Measurements from ENCODE around the gene RFX4. TPM values are rescaled to one million over a fixed set of nuclear protein-coding genes. Genes with fewer than 3 reads are reported as not detected.

RFX4 gene
- total RNA-seq, 6 donors from 2014 or later: not detected

- no peaks in the 10 kb centered on the region for H3K27me3 ChIP-seq
- 84 to 87% methylated on average over 4 to 6 of the region's 6 CpGs for WGBS, 2 donors
- no peaks in the 10 kb centered on the region for H3K4me1 ChIP-seq
- TF ChIP-seq POLR2A (IDR thresholded peaks at IDR 0.05): no peak
- no peaks in the 10 kb centered on the region for H3K9me3 ChIP-seq
- no peak overlapping the region for H3K27ac ChIP-seq
- no peaks in the 10 kb centered on the region for H3K36me3 ChIP-seq
- DNase-seq: no peak
- no peak overlapping the region for H3K4me3 ChIP-seq
- no peak for ATAC-seq (ENCODE audit: low FRiP score in 2 of 2)
These were observed 110.4 kb downstream of the RFX4 start for GRCh38 chr12:106692896-106693820.

GRCh38 chr12:106696071-106696470 lies 113.3 kb downstream of the RFX4 start:
- no peaks in the 10 kb centered on the region for H3K4me1 ChIP-seq
- no peak overlapping the region for H3K27ac ChIP-seq
- H3K36me3 ChIP-seq: no peaks in the 10 kb centered on the region
- WGBS, 2 donors: 78 to 97% methylated on average over 5 to 6 of the region's 6 CpGs
- no peak for TF ChIP-seq EP300 (IDR thresholded peaks at IDR 0.05)
- TF ChIP-seq POLR2AphosphoS5 (IDR thresholded peaks at IDR 0.05): no peak
- no peak for TF ChIP-seq CTCF (IDR thresholded peaks at IDR 0.05)
- DNase-seq: no peak
- H3K9me3 ChIP-seq: no peaks in the 10 kb centered on the region
- no peaks in the 10 kb centered on the region for H3K27me3 ChIP-seq
- no peak for ATAC-seq (ENCODE audit: low FRiP score in 2 of 2)
- no peak overlapping the region for H3K4me3 ChIP-seq

- Histone ChIP-seq H3K4me1 (no peaks in the 10 kb centered on the region), H3K4me3 (no peak overlapping the region), H3K27me3 (no peaks in the 10 kb centered on the region), H3K36me3 (no peaks in the 10 kb centered on the region), H3K9me3 (no peaks in the 10 kb centered on the region), H3K27ac (no peak overlapping the region)
- no peak for ATAC-seq (ENCODE audit: low FRiP score in 2 of 2)
- WGBS, 2 donors: 61 to 67% methylated on average over 4 of the region's 4 CpGs
- TF ChIP-seq POLR2A (IDR thresholded peaks at IDR 0.05) (no peak), EP300 (IDR thresholded peaks at IDR 0.05) (no peak), CTCF (IDR thresholded peaks at IDR 0.05) (no peak), POLR2AphosphoS5 (IDR thresholded peaks at IDR 0.05) (no peak)
- no peak for DNase-seq
These were observed 114.0 kb downstream of the RFX4 start for GRCh38 chr12:106696681-106697417.

GRCh38 chr12:106704081-106704480 lies 121.3 kb downstream of the RFX4 start:
- TF ChIP-seq POLR2AphosphoS5 (IDR thresholded peaks at IDR 0.05) (no peak), POLR2A (IDR thresholded peaks at IDR 0.05) (no peak), CTCF (IDR thresholded peaks at IDR 0.05) (no peak), EP300 (IDR thresholded peaks at IDR 0.05) (peak in 1 of 4 donors; percentile 21)
- Histone ChIP-seq H3K9me3 (peaks cover 0 to 5% (median 0%) of the 10 kb centered on the region in 4 donors), H3K27me3 (no peaks in the 10 kb centered on the region), H3K27ac (no peak overlapping the region), H3K4me3 (no peak overlapping the region), H3K36me3 (no peaks in the 10 kb centered on the region), H3K4me1 (peaks cover 0 to 4% (median 0%) of the 10 kb centered on the region in 4 donors)
- DNase-seq: no peak
- no peak for ATAC-seq (ENCODE audit: low FRiP score in 2 of 2)
- 28 to 30% methylated on average over 3 of the region's 3 CpGs for WGBS, 2 donors

- TF ChIP-seq POLR2AphosphoS5 (IDR thresholded peaks at IDR 0.05) (no peak), POLR2A (IDR thresholded peaks at IDR 0.05) (no peak), CTCF (IDR thresholded peaks at IDR 0.05) (no peak), EP300 (IDR thresholded peaks at IDR 0.05) (no peak)
- H3K4me3 ChIP-seq: no peak overlapping the region
- no peak overlapping the region for H3K27ac ChIP-seq
- peaks cover 0 to 5% (median 0%) of the 10 kb centered on the region in 4 donors for H3K9me3 ChIP-seq
- ATAC-seq (ENCODE audit: low FRiP score in 2 of 2) (no peak), DNase-seq (no peak)
- no peaks in the 10 kb centered on the region for H3K27me3 ChIP-seq
- H3K4me1 ChIP-seq: peaks cover 0 to 8% (median 0%) of the 10 kb centered on the region in 4 donors
- 87 to 92% methylated on average over 5 of the region's 5 CpGs for WGBS, 2 donors
- H3K36me3 ChIP-seq: no peaks in the 10 kb centered on the region
These were observed 123.2 kb downstream of the RFX4 start for GRCh38 chr12:106705971-106706370.

Measured in upper lobe of left lung (tissue), 6 donors.